BJ (cell line): ENCODE measurements around the gene SMPD2. TPM values are rescaled to one million over a fixed set of nuclear protein-coding genes. Genes with fewer than 3 reads are reported as not detected.

Source experiments
- CTCF ChIA-PET: fragments of 350-600 bp; formaldehyde crosslinking; extraction: SDS; loops from one replicate; lab custom pipeline; 2021; ENCODE audit warnings: antibody characterized with exemption, inconsistent platforms; lab: Yijun Ruan, JAX
- POLR2A ChIA-PET: fragments of 300-600 bp; sonication (Branson Sonifier 250); formaldehyde crosslinking; extraction: SDS; loops from one replicate; lab custom pipeline; 2021; ENCODE audit warnings: antibody characterized with exemption; lab: Charles Lee
- DNase-seq: peaks from one replicate; pipeline ENCODE4 v3.0.0-alpha.2; 2011; ENCODE audit warnings: low read depth
- H3K27me3 ChIP-seq: 2 replicates; pipeline ENCODE4 v1.6.0; 2011; ENCODE audit warnings: low read length; ENCODE audit not compliant: control insufficient read depth, insufficient read depth
- H3K36me3 ChIP-seq: 2 replicates; pipeline ENCODE4 v1.5.1; 2011; ENCODE audit warnings: low read length; ENCODE audit not compliant: control insufficient read depth, insufficient read depth
- H3K4me3 ChIP-seq: 2 replicates; pipeline ENCODE4 v1.5.1; 2011; ENCODE audit warnings: low read depth, mild to moderate bottlenecking, control low read depth, low read length
- CTCF ChIP-seq: IDR thresholded peaks from 2 replicates; pipeline ENCODE4 v1.5.1; 2011; ENCODE audit warnings: low read depth, mild to moderate bottlenecking, control low read depth, inconsistent platforms, low read length, moderate library complexity; ENCODE audit not compliant: insufficient read depth
- polyA plus RNA-seq: library from polyadenylated mRNA; depleted of rRNA; stranded (reverse); fragments of >200 nt; gene quantifications from 2 replicates; pipeline ENCODE4 v1.2.3, GENCODE V29; 2011

The SMPD2 gene
- polyA plus RNA-seq, 1 experiment, result 9.8 TPM

- Histone ChIP-seq H3K36me3 (peaks cover 11% of the 10 kb centered on the region), H3K4me3 (peak overlapping the region; percentile 92), H3K27me3 (no peaks in the 10 kb centered on the region)
- CTCF ChIA-PET, result interaction anchor here (0.6 to 1.2 kb wide), 4 partner anchors 8 to 39 kb away, joined by 3 to 4 read pairs (median 4); no protein-coding TSS in a partner anchor
- no peak for DNase-seq
- POLR2A ChIA-PET, result interaction anchor here (0.6 kb wide), 2 partner anchors 22 to 24 kb away, joined by 3 to 16 read pairs; no protein-coding TSS in a partner anchor
- TF ChIP-seq CTCF, result no peak
These were observed 15.6 kb downstream of the SMPD2 start for GRCh38 chr6:109456111-109456583.

GRCh38 chr6:109456710-109457561 is 16.4 kb downstream of the SMPD2 start:
- TF ChIP-seq CTCF, result no peak
- Histone ChIP-seq H3K36me3 (peaks cover 5% of the 10 kb centered on the region), H3K27me3 (no peaks in the 10 kb centered on the region), H3K4me3 (peak overlapping the region; percentile 92)
- CTCF ChIA-PET, result interaction anchor here (0.7 to 1.2 kb wide), 3 partner anchors 16 to 29 kb away, joined by 3 read pairs; partner anchors contain the start of gene SMPD2
- DNase-seq, result peak; percentile 76
- POLR2A ChIA-PET, result no interaction called here

- CTCF ChIA-PET, result interaction anchor here (0.7 kb wide), 1 partner anchor 29 kb away, joined by 3 read pairs; no protein-coding TSS in a partner anchor
- POLR2A ChIA-PET, result no interaction called here
- TF ChIP-seq CTCF, result no peak
- no peak overlapping the region for H3K4me3 ChIP-seq
- H3K36me3 ChIP-seq, result peaks cover 2% of the 10 kb centered on the region
- no peaks in the 10 kb centered on the region for H3K27me3 ChIP-seq
- DNase-seq, result no peak
These were observed 17.1 kb downstream of the SMPD2 start for GRCh38 chr6:109457562-109457996.

DNA sequence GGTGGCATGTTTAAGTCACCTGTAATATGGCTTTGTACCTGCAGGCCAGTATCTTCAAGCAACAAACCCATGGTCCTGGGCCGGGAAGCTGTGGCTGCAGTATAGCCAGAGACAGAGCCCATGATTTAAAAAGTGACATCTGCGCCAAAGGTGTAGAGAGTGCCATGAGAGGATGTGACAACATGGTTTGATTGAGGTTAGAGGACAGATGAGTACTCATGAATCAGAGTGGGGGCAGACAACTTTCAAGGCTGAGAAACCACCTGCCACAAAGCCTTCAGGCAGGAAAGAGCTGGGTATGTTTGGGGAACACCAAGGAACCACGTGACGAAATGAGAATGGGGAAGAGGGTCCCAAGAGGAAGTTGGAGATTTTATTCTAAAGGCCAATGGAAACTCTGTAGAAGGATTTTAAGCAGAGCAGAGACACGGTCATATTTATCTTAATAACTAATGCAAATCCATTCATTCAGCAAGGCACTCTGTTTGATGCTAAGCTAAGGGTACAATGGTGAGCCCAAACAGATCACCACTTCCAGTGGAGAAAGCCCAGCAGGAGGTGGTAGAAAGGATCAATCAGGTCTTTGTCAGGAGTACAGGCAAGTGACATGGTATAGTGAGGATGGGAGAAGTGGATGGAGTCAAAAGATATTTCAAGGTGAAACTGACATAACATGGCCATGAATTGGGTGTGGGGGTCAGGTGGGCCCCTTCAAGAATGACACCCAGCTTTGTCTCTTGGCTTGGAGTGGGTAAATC is 18.4 kb downstream of the SMPD2 start:
- Histone ChIP-seq H3K36me3 (no peaks in the 10 kb centered on the region; the same call in 1 of the 2 replicates), H3K4me3 (no peak overlapping the region), H3K27me3 (no peaks in the 10 kb centered on the region)
- TF ChIP-seq CTCF, result no peak
- POLR2A ChIA-PET, result no interaction called here
- no peak for DNase-seq
- CTCF ChIA-PET, result no interaction called here
